IMR-90 (cell line): Measurements from ENCODE around the gene DOCK4. TPM values are rescaled to one million over a fixed set of nuclear protein-coding genes. Genes with fewer than 3 reads are reported as not detected.

ENCODE experiments used
- ATAC-seq: fragments of 200-7000 bp; cut with Tn5 transposase; 2 replicates; pipeline ENCODE4 v1.9.1; 2020; ENCODE audit warnings: low read depth, mild to moderate bottlenecking, moderate library complexity
- BruUV-seq: library from RNA; stranded (reverse); fragments of 400-500 nt; replicated peaks from 2 replicates; lab custom pipeline; 2021; lab: Mats Ljungman, UMichigan
- CTCF ChIA-PET: fragments of 300-600 bp; formaldehyde crosslinking; extraction: SDS; loops from one replicate; lab custom pipeline; 2021; ENCODE audit warnings: antibody characterized with exemption; lab: Yijun Ruan, JAX
- POLR2A ChIA-PET: fragments of 300-600 bp; sonication (Branson Sonifier 250); formaldehyde crosslinking; loops from one replicate; lab custom pipeline; 2022; ENCODE audit warnings: antibody characterized with exemption; ENCODE audit not compliant: unreplicated experiment; lab: Charles Lee
- DNase-seq: peaks from one replicate; pipeline ENCODE4 v3.0.0; 2013
- H2AFZ ChIP-seq: replicated peaks from 2 replicates; pipeline ENCODE3; 2013; ENCODE audit warnings: low read length, mild to moderate bottlenecking; ENCODE audit not compliant: poor library complexity
- H2AK5ac ChIP-seq: 2 replicates; pipeline ENCODE4 v1.6.1; 2013; ENCODE audit warnings: low read depth, low read length, inconsistent platforms
- H2AK9ac ChIP-seq: replicated peaks from 2 replicates; pipeline ENCODE3; 2013; ENCODE audit warnings: mild to moderate bottlenecking, low read depth, low read length, moderate library complexity; ENCODE audit not compliant: poor library complexity
- H2BK120ac ChIP-seq: 2 replicates; pipeline ENCODE4 v1.6.1; 2013; ENCODE audit warnings: low read depth, low read length, inconsistent platforms
- H2BK15ac ChIP-seq: 3 replicates; pipeline ENCODE4 v1.6.1; 2013; ENCODE audit warnings: low read depth, low read length, inconsistent platforms
- H2BK20ac ChIP-seq: 2 replicates; pipeline ENCODE4 v1.6.1; 2013; ENCODE audit warnings: low read depth, mild to moderate bottlenecking, inconsistent platforms, low read length, moderate library complexity
- H2BK5ac ChIP-seq: 2 replicates; pipeline ENCODE4 v1.6.1; 2013; ENCODE audit warnings: mild to moderate bottlenecking, low read depth, low read length, inconsistent platforms; ENCODE audit not compliant: poor library complexity, severe bottlenecking
- H3K14ac ChIP-seq: replicated peaks from 2 replicates; pipeline ENCODE4 v1.6.1; 2013; ENCODE audit warnings: low read depth, low read length, inconsistent platforms
- H3K18ac ChIP-seq: 2 replicates; pipeline ENCODE4 v1.6.1; 2013; ENCODE audit warnings: low read depth, low read length, control low read depth
- H3K23ac ChIP-seq: 2 replicates; pipeline ENCODE4 v1.6.1; 2013; ENCODE audit warnings: low read depth, low read length, inconsistent platforms
- H3K27ac ChIP-seq: 2 replicates; pipeline ENCODE4 v1.5.1; 2013; ENCODE audit warnings: mild to moderate bottlenecking, control low read depth, low read length; ENCODE audit not compliant: insufficient read depth
- H3K27me3 ChIP-seq: 2 replicates; pipeline ENCODE4 v1.6.1; 2013; ENCODE audit warnings: low read length; ENCODE audit not compliant: control insufficient read depth, insufficient read depth
- H3K36me3 ChIP-seq: 2 replicates; pipeline ENCODE4 v1.6.1; 2013; ENCODE audit warnings: low read length, mixed read lengths; ENCODE audit not compliant: control insufficient read depth, insufficient read depth
- H3K4ac ChIP-seq: 2 replicates; pipeline ENCODE4 v1.6.1; 2013; ENCODE audit warnings: low read depth, low read length, inconsistent platforms
- H3K4me1 ChIP-seq: 2 replicates; pipeline ENCODE4 v1.6.1; 2013; ENCODE audit warnings: low read length, mixed read lengths; ENCODE audit not compliant: control insufficient read depth, insufficient read depth
- H3K4me2 ChIP-seq: 2 replicates; pipeline ENCODE4 v1.6.1; 2013; ENCODE audit warnings: low read depth, mild to moderate bottlenecking, control low read depth, low read length, moderate library complexity
- H3K4me3 ChIP-seq: 2 replicates; pipeline ENCODE4 v1.5.1; 2013; ENCODE audit warnings: low read depth, mild to moderate bottlenecking, control low read depth, low read length, moderate library complexity; ENCODE audit not compliant: insufficient read depth
- H3K56ac ChIP-seq: 2 replicates; pipeline ENCODE4 v1.6.1; 2013; ENCODE audit warnings: low read length, inconsistent platforms; ENCODE audit not compliant: insufficient read depth; ENCODE audit errors: extremely low read depth
- H3K79me1 ChIP-seq, 2 experiments: 2 replicates each; pipeline ENCODE4 v1.6.1; 2013; ENCODE audit warnings: low read length in 2 of 2, inconsistent platforms in 1 of 2, low read depth in 1 of 2
- H3K9ac ChIP-seq: 2 replicates; pipeline ENCODE4 v1.6.1; 2013; ENCODE audit warnings: low read depth, low read length, control low read depth
- H3K9me1 ChIP-seq: 2 replicates; pipeline ENCODE4 v1.6.1; 2013; ENCODE audit warnings: low read length, inconsistent platforms; ENCODE audit not compliant: insufficient read depth
- H3K9me3 ChIP-seq: 2 replicates; pipeline ENCODE4 v1.6.1; 2013; ENCODE audit warnings: low read length; ENCODE audit not compliant: control insufficient read depth, insufficient read depth
- H4K20me1 ChIP-seq: 2 replicates; pipeline ENCODE4 v1.6.1; 2013; ENCODE audit warnings: low read length, inconsistent platforms; ENCODE audit not compliant: insufficient read depth
- H4K5ac ChIP-seq: 2 replicates; pipeline ENCODE4 v1.6.1; 2013; ENCODE audit warnings: mild to moderate bottlenecking, low read depth, low read length, control low read depth
- H4K8ac ChIP-seq, 2 experiments: 2 replicates each; pipeline ENCODE4 v1.6.1; 2013; ENCODE audit warnings: low read depth in 2 of 2, low read length in 2 of 2, control low read depth in 1 of 2, inconsistent platforms in 1 of 2
- H4K91ac ChIP-seq: 2 replicates; pipeline ENCODE4 v1.6.1; 2013; ENCODE audit warnings: low read depth, low read length, inconsistent platforms; ENCODE audit not compliant: insufficient read depth
- BHLHE40 ChIP-seq: fragments of 150-350 bp; IDR thresholded peaks from 2 replicates; pipeline ENCODE4 v1.6.1; 2016; ENCODE audit warnings: mild to moderate bottlenecking, low read depth, low read length
- CEBPB ChIP-seq: IDR thresholded peaks from 2 replicates; pipeline ENCODE4 v1.6.1; 2012; ENCODE audit warnings: low read depth, low read length, improper control_type of control experiment
- CHD1 ChIP-seq: IDR thresholded peaks from 2 replicates; pipeline ENCODE4 v1.6.1; 2012; ENCODE audit warnings: low read depth, low read length, improper control_type of control experiment
- CTCF ChIP-seq: conservative IDR thresholded peaks from 2 replicates; pipeline ENCODE4 v1.5.1; 2012; ENCODE audit warnings: mild to moderate bottlenecking, low read depth, low read length, improper control_type of control experiment
- ELK1 ChIP-seq: fragments of 150-350 bp; IDR thresholded peaks from 2 replicates; pipeline ENCODE4 v1.6.1; 2016; ENCODE audit warnings: low read depth, mild to moderate bottlenecking, low read length, moderate library complexity, borderline replicate concordance
- FOS ChIP-seq: fragments of 150-350 bp; IDR thresholded peaks from 2 replicates; pipeline ENCODE4 v1.6.1; 2016; ENCODE audit warnings: low read depth, low read length
- MAFK ChIP-seq: IDR thresholded peaks from 2 replicates; pipeline ENCODE4 v1.6.1; 2012; ENCODE audit warnings: low read depth, low read length, improper control_type of control experiment
- MAZ ChIP-seq: IDR thresholded peaks from 2 replicates; pipeline ENCODE4 v1.6.1; 2012; ENCODE audit warnings: low read depth, mild to moderate bottlenecking, low read length, improper control_type of control experiment, moderate library complexity, borderline replicate concordance
- MXI1 ChIP-seq: IDR thresholded peaks from 2 replicates; pipeline ENCODE4 v1.6.1; 2012; ENCODE audit warnings: low read depth, mild to moderate bottlenecking, low read length, moderate library complexity, borderline replicate concordance
- NFE2L2 ChIP-seq: fragments of 150-350 bp; IDR thresholded peaks from 2 replicates; pipeline ENCODE4 v1.6.1; 2016; ENCODE audit warnings: low read depth, mild to moderate bottlenecking, low read length
- POLR2A ChIP-seq: IDR thresholded peaks from 2 replicates; pipeline ENCODE4 v1.6.1; 2012; ENCODE audit warnings: mild to moderate bottlenecking, low read depth, low read length
- RAD21 ChIP-seq: IDR thresholded peaks from 2 replicates; pipeline ENCODE4 v1.6.1; 2012; ENCODE audit warnings: low read length, improper control_type of control experiment
- RCOR1 ChIP-seq: IDR thresholded peaks from 2 replicates; pipeline ENCODE4 v1.6.1; 2012; ENCODE audit warnings: mild to moderate bottlenecking, low read length, improper control_type of control experiment; ENCODE audit not compliant: insufficient replicate concordance
- RFX5 ChIP-seq: IDR thresholded peaks from 2 replicates; pipeline ENCODE4 v1.8.0; 2012; ENCODE audit warnings: low read depth, mild to moderate bottlenecking, low read length, moderate library complexity
- SMC3 ChIP-seq: fragments of 150-350 bp; IDR thresholded peaks from 2 replicates; pipeline ENCODE4 v1.6.1; 2016; ENCODE audit warnings: low read depth, mild to moderate bottlenecking, antibody characterized with exemption, low read length, moderate library complexity
- USF2 ChIP-seq: fragments of 150-350 bp; IDR thresholded peaks from 2 replicates; pipeline ENCODE4 v1.6.1; 2017; ENCODE audit warnings: mild to moderate bottlenecking, antibody characterized with exemption, low read length, low read depth
- WGBS, 2 experiments: methylation state at CpG; one replicate each; pipeline versions ENCODE4 v1.1.5 to v1.1.7; 2013; ENCODE audit warnings: missing lambda C conversion rate in 2 of 2; ENCODE audit not compliant: insufficient read length in 1 of 2; ENCODE audit errors: extremely low coverage in 2 of 2; 5-methylcytosine and 5-hydroxymethylcytosine counted together
- dilution Hi-C: fragments of 300-500 bp; cut with HindIII; formaldehyde crosslinking; loops from one replicate; pipeline ENCODE4 v1.14.3; 2018; ENCODE audit warnings: low sequenced_read_pairs; ENCODE audit not compliant: unreplicated experiment
- in situ Hi-C: fragments of 300-500 bp; cut with MboI; formaldehyde crosslinking; loops from 3 replicates; pipeline ENCODE4 v1.14.3; 2019; ENCODE audit warnings: low sequenced_read_pairs, inconsistent platforms, mixed read lengths
- intact Hi-C: fragments of 100-400 bp; cut with micrococcal nuclease; formaldehyde crosslinking; loops from 2 replicates; pipeline ENCODE4 v1.10.0; 2022
- polyA plus RNA-seq, 3 experiments: library from polyadenylated mRNA; depleted of rRNA; stranded (reverse); fragments of >200 nt; gene quantifications; 2 replicates each; pipeline ENCODE4 v1.2.3, GENCODE V29; 2012; ENCODE audit warnings: low replicate concordance in 1 of 3
- total RNA-seq: library from RNA; depleted of rRNA; stranded (reverse); fragments of >200 nt; gene quantifications from 2 replicates; pipeline ENCODE4 v1.2.3, GENCODE V29; 2012

The DOCK4 gene
- total and polyA plus RNA-seq, 2 of the 4 experiments (the other 2 are of a cell fraction), result 4.4 to 12.2 TPM

- Histone ChIP-seq H4K5ac (no peak overlapping the region), H3K79me1 (no peaks in the 10 kb centered on the region; a peak in 1 of 4 replicates), H2BK15ac (no peak overlapping the region), H3K9ac (no peak overlapping the region), H2AK9ac (no peak overlapping the region), H2BK5ac (no peak overlapping the region), H3K4me1 (no peaks in the 10 kb centered on the region), H3K4ac (no peak overlapping the region), H3K56ac (no peak overlapping the region), H3K9me1 (no peaks in the 10 kb centered on the region), H2AFZ (no peak overlapping the region), H4K91ac (no peak overlapping the region), H3K27ac (no peak overlapping the region), H4K8ac (no peak overlapping the region), H2BK20ac (no peak overlapping the region), H3K23ac (no peak overlapping the region), H2AK5ac (no peak overlapping the region), H3K4me3 (no peak overlapping the region), H3K18ac (no peak overlapping the region), H3K9me3 (no peaks in the 10 kb centered on the region), H4K20me1 (no peaks in the 10 kb centered on the region), H3K27me3 (no peaks in the 10 kb centered on the region), H2BK120ac (no peak overlapping the region), H3K36me3 (peaks cover 17% of the 10 kb centered on the region), H3K4me2 (no peak overlapping the region), H3K14ac (no peak overlapping the region)
- TF ChIP-seq CEBPB (no peak), RCOR1 (no peak), CHD1 (no peak), SMC3 (no peak), BHLHE40 (no peak), CTCF (no peak), MXI1 (no peak), RFX5 (no peak), FOS (no peak), USF2 (no peak), POLR2A (no peak), RAD21 (no peak), MAZ (no peak), ELK1 (no peak), NFE2L2 (no peak), MAFK (no peak)
- CTCF ChIA-PET, result interaction anchor here (0.7 kb wide), 2 partner anchors 214 to 934 kb away, joined by 4 to 6 read pairs; no protein-coding TSS in a partner anchor
- BruUV-seq, result no TSS peak
- POLR2A ChIA-PET, result no interaction called here
- dilution Hi-C loops (no loop called here), intact Hi-C loops (no loop called here), in situ Hi-C loops (no loop called here)
- no peak for DNase-seq
- WGBS, 2 experiments, result 60% methylated on average over 1 of the region's 5 CpGs; no CpG with 5 or more reads in 1 of the 2 experiments
- ATAC-seq, result no peak
Measured at GRCh38 chr7:111841596-111842205, 364.5 kb downstream of the DOCK4 start.
